Right forelimb (tissue), 1 donor: Measurements from ENCODE around the gene PTPN14.

ENCODE experiments used
- DNase-seq: peaks from one replicate; pipeline ENCODE4 v3.0.0-alpha.2; 2018

The PTPN14 gene

DNA sequence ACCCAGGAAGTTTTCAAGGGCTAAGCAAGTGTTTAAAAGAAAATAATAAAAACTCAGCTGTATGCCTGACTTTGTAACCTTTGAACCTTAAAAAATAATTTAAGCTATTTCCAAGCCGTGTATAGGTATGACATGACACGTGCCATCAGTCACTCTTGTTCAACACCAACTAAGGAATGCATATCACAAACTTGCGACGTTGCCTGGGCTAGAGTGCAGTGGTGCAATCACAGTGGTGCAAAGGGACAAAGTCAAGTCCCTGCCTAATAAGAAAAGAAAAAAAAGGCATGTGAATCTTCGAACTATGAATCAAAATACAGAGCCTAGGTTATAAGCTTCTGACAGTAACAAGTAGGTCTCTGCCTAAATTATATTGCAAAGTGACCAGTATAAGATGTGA, 191.3 kb downstream of the PTPN14 start:
- DNase-seq: no peak

DNA sequence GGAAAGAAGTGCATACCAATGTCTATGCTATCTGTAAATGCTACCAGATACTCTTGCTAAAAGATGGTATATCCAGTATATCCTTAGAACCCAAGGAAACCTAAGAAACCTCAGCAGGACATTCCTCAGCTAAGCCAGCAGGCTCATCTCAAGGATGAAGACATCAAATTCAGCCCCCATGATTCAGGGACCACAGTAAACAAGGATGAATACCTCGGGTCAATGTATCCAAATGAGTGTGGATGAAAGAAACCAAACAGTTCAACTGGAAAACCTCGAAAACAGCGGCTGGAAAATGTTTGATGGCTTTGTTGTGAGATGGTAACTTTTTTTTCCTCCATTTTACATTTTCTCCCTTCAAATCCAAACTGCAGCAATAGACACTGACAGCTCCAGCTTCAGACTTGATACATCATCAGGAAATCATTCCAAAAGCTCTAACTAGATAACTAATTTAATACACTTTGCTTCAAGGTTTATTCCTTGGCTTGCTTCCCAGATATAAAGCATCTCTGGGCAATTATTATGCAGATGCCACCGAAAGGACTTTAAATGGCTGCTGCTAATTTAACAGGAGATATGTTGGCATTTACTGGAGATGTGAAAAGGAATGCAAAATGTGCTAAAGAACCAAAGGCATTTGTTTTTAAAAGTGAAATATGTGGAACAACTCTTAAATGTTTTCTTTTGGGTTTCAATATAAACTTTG, 196.8 kb downstream of the PTPN14 start:
- no peak for DNase-seq

DNA sequence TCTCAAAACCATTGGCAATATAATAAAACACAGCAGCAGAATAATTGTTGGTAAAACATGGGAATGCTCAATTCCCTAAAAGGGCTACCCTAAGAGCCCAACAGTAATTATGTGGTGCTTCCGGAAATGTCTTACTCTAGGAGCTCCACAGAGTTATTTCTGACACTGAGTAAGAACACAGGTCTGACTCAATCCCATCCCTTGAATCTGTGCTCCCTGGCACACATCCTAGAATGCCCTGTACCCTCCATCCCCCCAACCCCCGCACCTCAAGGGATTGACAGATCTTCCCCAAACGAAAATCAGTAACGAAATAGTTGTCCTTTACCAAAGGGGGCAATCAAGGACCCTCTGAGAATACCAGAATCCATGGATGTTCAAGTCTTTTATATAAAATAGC, 198.6 kb downstream of the PTPN14 start:
- DNase-seq: no peak

DNA sequence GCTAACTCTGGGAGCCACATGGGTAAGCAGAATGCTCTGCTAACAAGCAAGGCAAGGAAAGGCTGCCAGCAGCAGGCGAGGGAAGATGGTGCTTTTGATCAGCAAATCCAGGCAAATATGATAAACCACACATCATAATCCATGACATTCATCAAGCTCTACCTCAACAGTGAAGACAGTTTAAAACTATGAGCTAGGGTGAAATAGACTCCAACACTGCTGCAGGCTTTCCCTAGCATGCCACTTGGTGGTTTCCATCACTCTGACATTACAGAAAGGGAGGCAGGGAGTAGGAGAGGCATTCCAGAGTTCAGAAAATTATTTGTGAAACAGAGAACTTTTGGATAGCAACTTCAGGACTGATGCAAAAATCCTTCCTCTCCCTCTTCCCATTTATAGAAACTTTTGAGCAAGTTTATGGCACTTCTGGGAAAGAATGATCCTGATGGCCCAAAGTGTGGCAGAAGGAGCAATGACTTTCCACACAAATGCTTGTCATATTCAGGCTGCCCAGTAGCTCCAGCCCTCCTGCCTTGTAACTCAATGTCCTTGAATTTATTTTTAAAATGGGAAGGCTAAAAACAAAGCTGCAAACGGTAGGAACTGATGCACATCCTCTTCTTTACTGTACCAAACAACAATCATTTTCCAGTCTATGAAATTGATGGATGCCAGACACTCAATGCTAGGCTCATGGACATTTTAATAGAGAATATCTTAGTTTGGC, 199.7 kb downstream of the PTPN14 start:
- DNase-seq: no peak

DNA sequence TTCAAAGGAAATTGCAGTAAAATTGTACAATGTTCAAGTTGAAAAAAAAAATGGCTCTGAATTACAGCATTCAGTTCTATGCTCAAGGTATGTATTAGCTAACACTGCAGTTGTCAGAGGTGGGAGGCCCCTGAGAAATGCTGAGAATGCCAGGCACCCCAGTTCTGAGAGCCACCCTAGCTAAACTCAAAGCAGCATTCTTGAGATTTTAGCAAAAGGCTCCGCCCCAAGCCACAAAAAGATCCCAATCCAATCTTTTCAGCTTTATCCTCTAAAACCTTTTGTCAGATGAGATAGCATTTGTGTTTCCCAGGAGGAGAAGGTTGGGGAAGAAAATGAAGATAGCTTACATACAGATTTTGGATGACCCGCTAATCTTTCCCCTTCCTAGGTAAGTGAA, 201.6 kb downstream of the PTPN14 start:
- no peak for DNase-seq

DNA sequence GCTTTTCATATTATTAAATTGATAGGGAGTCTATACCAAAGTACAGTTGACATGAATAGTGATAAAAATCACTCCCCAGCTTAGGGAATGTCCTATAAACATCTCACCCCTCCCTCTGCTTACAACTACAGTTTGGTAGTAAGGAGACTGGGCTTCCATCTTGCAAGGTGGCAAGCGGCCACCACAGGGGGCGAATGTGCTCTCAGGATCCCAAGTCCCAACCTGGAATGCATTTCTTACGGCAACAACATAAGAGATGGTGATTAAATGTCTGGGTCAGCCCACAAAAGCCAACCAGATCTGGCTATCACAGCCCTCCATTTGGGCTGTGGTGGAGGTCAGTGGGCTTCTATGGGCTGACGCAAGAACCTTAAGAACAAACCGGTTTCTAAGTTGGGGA, 202.4 kb downstream of the PTPN14 start:
- DNase-seq: no peak

DNA sequence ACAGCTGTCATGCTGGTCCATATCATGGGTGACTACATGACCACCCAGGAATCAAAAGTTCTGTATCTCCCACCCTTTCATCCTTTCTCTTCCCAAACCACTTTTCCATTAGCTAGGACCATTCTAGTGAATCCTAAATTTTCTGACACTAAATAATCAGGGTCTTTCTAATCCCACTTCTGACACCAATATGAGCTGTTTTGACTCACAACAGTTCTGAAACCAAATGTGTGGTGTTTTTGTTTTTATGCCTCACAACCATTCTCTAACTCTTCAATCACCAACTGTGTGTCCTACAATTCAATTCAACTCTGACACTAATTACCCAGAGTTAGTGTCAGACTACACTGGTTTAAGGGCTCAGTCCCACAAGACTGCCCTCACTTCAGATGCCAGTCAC, 206.5 kb downstream of the PTPN14 start:
- DNase-seq: no peak

DNA sequence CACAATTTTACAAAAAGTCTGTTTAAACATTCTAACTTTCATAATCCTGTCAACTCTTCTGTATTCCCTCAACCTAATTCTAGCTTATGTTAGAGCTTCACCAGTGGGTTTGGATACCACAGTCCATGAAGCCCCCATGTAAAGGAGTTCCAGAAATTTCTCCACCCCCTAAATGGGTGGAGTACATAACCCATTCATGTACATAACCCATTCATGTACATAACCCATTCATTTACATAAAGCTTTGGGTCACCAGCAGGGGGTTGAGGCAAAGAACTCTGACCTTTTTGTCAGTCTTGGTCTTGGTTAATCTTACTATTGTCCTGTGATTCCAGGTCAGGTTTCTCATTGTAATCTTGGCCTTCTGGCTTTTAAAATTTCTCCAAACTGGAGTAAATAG, 208.9 kb downstream of the PTPN14 start:
- DNase-seq: no peak

DNA sequence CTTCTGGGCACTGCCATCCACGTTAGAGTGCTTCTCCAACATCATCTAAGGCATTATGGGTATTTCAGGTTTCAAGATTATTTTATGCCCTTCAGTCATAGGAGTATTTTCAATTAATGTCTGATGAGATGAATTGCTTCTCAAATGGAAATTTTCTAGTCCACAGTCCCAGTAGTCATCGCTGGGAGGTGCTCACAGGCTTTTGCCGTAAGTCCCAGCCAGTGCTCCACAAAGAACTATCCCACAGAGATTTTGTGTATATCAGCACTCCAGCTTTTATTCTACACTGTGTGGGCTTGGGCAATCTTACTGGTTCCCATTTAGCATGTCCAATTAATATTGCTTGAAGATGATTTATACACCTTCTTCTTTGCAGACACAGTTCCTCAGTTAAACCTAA, 209.5 kb downstream of the PTPN14 start:
- no peak for DNase-seq

DNA sequence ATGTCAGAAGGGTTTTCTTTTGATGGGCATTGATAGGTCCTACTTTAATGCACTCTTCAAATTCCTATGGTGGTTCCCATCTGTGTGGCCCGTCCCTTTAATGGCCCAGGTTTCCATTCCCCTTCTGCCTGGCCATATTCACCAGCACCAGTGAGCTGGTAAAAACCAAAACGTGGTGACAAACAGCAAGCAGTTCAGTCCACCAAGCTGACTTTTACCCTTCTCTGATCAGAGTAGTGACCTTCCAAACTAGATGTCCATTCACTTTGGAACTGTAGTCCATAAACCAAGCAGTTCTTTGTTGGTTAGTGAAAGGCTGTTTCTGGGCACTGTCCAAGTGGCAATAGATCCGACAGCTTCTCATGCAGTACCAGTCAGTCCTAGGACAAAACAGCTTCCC, 209.9 kb downstream of the PTPN14 start:
- DNase-seq: no peak

DNA sequence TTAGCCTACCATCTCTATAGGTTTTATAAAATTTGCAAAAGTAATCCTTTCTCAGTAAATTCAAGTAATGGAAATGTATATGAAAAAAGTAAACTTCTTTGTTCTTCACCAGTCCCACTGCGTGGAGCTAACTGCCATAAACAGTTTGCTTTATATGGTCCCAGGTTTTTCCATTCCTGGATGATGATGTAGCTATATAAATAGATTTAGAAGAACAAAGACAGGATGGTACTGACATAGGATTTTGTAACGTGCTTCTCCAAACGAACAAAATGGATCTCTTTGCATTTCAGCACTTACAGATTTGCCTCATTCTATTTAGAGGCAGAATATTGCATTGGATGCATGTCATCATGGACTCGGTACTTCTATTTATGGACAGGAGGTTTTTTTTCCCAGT, 213.2 kb downstream of the PTPN14 start:
- no peak for DNase-seq

DNA sequence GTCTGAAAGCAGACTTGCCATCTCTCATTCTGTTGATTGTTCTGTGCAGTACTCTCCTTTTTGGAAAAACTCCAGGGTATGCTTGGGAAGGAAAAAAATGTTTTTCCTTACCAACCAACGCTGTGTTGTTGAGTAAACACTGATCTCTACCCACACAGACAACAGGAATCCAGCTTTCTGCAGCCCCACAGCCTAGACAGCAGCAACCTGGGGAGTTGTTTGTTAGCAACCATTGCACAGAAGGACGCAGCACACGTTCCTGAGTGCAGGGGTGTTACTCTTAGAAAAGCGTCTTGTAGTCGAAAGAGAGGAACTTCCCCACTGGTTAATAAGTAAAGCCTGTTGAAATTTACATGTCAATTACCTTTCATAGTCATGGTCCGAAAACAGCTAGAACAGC, 213.9 kb downstream of the PTPN14 start:
- DNase-seq: peak; percentile 54

DNA sequence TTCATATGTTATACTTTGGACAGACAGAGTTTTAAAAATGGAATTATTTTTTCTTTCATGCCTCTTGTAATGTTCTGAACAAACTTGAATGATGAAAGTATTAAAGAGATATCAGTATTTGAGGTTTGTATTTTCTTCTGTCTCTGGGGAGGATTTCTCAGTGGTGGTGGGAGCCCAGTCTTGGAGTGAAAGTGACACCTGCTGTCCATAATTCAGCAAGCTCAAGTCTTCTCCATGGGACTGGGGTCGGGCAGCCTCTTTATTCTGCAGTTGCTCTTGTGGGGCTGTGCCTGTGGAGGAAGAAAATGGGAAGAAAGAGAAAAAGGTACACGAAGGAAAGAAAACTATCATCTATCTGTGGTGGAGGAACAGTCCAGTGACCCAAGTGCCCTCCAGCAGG, 214.4 kb downstream of the PTPN14 start:
- DNase-seq: no peak

DNA sequence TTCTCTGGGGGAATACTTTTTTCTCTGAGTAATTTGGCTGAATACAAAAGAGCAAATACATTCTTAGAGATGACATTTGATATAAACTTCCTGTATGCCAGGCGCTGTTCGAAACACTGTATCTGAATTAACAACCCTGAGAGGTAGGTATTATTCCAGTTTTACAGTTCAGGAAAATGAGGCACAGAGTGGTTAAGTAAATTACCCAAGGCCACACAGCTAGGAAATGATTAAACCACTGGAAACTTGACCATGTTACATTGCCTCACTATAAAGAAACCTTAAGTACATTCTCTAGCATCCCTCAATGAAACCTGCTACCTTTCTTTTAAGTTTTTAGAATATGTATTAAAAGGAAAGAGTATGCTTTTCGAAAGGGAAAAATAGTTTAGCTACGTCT, 215.8 kb downstream of the PTPN14 start:
- DNase-seq: no peak

DNA sequence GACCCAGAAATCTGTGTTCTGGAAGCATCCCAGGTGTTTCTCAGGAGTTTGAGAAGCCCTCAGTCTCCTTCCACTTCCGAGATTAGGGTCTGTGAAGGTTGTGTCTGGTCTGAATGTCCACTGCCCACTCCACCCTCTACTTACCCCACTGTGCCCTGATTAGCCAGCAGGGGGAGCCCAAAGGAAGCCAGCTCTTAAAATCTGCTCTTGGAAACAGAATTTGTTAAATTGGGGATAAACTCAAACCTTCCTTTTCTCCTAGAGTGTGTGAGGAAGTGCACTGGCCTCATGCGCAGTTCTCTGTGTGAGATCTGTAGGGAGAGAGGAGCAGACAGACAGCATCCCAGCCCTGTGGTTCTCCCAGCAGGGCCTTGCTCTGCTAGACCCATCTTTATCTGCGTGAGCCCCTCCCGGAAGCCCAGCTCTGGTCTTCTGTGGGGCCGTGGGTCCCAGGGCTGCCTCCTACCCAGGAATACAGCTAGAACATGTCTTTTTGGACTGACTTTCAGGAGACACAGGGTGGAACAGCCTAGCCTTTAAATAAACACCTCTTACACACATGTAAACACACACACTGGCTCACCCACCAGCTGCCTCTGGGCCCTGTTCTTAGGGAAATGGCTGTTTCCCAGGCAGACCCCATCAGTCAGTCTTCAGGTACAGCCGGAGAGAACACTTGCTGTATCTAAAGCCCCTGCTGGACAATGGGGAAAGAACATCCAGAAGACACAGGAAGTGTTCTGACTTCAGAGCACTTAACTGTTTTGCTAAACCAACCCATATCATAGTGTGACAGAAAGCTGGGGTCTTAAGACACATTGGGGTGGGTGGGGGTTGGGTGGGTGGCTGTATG, 218.2 kb downstream of the PTPN14 start:
- peak; percentile 73 for DNase-seq

DNA sequence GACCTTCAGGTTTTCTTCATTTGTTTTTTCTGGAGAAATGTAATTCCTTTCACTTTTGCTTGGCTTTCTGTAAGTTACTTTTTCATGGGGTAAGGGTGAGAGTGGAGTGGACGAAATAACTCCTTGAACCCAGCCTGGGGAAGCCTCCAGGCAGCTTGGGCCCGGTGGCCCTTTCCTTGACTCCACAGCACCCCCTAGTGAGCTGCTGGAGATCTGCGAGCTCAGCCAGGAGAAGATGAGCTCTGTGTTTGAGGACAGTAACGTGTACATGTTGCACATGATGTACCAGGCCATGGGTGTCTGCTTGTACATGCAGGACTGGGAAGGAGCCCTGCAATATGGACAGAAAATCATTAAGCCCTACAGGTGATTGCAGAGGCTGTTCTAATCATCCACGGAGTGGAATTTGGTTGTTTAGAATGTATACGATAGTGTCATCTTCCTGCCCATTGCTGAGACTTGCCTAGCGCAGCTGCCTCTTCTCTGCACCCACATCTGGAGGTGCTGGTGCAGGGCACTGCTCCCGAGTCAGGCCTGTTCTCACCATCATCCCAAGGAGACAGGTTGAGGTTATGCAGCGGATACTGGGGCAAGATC, 219.5 kb downstream of the PTPN14 start:
- peak; percentile 57 for DNase-seq

DNA sequence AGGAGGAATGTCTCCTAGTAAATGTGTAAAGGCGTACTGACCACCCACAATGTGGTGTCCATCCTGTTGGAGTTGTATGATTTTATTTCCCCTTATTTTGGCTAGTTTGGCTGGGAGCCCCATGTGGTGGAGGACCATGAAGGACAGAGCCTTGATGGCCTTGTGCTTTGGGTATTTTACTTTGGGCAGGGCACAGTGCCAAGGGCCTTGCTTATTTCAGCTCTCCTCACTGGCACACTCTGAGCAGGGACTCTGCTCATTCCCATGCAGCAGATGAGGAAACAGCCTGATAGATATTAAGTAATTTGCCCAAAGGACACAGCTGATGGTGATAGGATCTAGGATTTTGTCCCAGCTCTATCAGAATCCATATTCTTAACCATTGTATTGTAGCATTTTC, 220.2 kb downstream of the PTPN14 start:
- no peak for DNase-seq

DNA sequence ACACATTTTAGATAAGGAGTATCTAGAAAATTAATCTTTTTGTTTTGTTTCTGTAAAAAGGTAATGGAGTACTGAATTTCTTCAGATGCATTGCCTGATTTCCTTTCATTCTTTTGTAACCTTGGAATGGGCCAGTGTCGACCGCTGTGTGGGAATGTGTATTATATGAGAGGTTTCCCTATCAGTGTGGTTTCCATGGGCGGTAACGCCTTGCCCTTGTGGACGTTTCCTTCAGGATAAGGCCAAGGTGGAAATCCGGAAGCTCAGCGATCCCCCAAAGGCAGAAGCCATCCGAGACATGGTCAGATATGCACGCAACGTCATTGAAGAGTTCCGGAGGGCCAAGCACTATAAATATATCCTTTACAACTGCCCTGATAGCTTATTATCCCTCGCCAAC, 220.7 kb downstream of the PTPN14 start:
- no peak for DNase-seq

DNA sequence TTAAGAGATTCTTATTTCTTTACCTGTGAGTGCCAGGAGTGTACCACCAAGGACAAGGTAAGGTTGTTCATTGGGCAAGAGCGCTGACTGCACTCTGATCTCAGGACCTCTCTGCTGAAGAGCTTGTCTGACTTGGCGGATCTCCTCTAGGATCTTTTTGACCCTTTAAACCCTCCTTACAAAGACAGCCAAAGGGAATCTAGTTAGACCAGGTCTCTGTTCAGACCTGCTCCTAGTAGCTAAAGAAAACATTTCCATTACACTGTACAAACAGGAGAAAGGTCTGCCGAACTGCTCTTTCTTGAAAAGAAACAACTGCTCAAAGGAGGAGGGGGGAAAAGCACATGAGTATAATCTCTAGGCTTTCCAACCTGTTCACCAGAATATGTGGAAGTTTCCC, 221.2 kb downstream of the PTPN14 start:
- no peak for DNase-seq

DNA sequence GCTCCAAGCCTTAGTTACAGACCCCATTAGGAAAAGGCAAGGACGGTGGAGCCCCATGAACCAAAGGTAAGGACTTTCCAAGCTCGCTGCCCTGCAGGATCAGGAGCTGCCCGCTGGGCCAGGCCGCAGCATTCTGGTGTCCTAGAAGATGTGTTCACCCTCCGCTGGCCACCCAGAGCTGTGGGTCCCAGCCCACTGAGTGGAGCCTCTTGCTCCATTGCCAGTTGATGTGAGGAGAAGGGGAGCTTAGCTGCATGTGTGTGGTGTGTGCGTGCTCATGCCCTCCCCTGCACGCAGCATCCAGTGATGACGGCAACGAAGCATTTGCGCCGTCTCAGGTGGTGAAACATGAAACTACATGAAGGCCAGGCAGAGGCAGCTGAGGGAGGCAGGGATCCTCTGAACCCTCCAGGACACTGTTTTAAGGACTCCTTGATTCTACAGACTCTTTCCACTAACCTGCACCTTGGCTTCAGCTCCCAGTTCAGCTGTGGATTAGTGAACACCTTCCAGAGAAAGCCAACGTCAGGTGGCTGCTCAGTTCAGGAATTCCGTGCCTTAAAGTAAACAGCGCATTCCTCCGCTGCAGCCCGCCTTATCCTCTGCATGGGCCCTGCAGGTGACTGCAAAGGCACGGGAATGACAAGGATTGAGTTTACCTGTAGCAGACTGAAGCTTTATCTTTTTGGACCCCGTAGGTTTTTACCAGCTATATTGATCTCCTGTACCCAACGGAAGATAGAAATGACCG, 221.8 kb downstream of the PTPN14 start:
- DNase-seq: no peak

DNA sequence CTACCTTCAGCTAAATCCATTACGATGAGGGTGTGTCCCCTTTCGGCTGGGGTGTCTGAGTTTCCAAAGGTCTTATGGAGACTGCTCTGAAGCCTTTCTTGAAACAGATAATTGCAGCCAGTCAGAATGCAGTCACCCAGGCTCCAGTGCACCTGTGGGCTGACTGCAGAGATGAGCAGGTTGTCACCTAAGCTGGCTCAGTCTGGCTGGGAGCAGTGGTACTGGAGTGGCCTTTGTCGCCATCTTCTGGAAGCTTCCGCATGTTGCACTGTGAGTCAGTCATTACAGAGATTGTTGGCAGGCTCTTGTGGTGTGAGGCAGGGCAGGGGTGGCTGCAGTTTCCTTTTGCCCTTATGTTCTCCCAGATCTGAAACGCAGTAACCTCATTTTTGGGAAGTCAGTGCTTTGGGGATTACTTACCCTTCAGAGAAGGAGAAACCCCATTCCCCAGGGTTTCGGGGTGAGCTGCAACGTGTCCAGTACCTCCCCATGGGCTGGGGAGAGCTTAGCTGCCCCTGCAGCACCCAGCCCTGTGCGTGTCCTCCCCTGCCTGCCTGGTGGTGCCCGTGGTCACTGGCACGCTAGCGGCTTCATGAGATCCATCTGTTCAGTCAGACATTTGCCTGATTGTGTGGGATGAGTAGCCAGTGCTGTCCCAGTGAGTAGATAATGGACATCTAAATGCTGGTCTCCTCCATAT, 222.5 kb downstream of the PTPN14 start:
- DNase-seq: peak; percentile 86

DNA sequence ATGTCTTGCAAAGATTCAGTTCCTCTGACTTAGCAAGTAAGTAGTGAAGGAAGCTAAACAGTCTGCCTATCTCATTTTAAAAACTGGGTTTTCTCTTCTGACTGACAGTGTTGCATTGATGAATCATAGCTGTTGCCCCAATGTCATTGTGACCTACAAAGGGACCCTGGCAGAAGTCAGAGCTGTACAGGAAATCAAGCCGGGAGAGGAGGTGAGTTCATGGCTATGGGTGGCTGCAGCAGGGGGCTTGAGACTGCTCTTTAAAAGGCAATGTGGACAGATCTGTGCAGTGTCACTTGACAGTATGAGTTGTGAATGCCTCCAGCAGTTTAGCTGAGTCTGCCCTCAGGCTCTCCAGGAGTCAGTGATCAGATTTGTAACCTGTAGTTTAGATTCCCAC, 223.9 kb downstream of the PTPN14 start:
- DNase-seq: no peak
